NCI-H345 treated with DMSO at 0.1 percent for 48 hours (cell line): Measurements from ENCODE around the gene TBCE.
A peak's percentile ranks its signal among the peaks of the same experiment; 100 is the strongest.

Experiments used
- DNase-seq: peaks from one replicate; lab custom pipeline; 2025; ENCODE audit not compliant: unreplicated experiment; lab: John Stamatoyannopoulos, UW

TBCE gene

GRCh38 chr1:235367000-235367908, at the start of gene TBCE:
Gene TBCE (plus strand): TSS chr1:235367427. CDS start chr1:235380050, 12,623 bp downstream.
- DNase-seq, result peak; percentile 93

- DNase-seq, result no peak
Measured at GRCh38 chr1:235319255-235319654, 48.0 kb upstream of the TBCE start.

- no peak for DNase-seq
Measured at GRCh38 chr1:235320521-235321179, 46.6 kb upstream of the TBCE start.

- no peak for DNase-seq
Measured at GRCh38 chr1:235324296-235324695, 42.9 kb upstream of the TBCE start.

- no peak for DNase-seq
Measured at GRCh38 chr1:235325139-235325538, 42.1 kb upstream of the TBCE start.

GRCh38 chr1:235325854-235326253, 41.4 kb upstream of the TBCE start:
- DNase-seq, result no peak

- DNase-seq, result peak; percentile 100
Measured at GRCh38 chr1:235326719-235327558, 40.3 kb upstream of the TBCE start.

- DNase-seq, result peak; percentile 48
Measured at GRCh38 chr1:235327559-235328270, 39.5 kb upstream of the TBCE start, which contains the start of gene ARID4B. Gene ARID4B (minus strand): TSS chr1:235328179. CDS start chr1:235326919, 1,260 bp downstream.

- peak; percentile 98 for DNase-seq
Measured at GRCh38 chr1:235328271-235329138, 38.7 kb upstream of the TBCE start, which contains the start of gene GGPS1. Gene GGPS1 (plus strand): TSS chr1:235328570. CDS start chr1:235335265, 6,695 bp downstream.

GRCh38 chr1:235329139-235329902, 37.9 kb upstream of the TBCE start:
- DNase-seq, result no peak

GRCh38 chr1:235330918-235331285, 36.3 kb upstream of the TBCE start:
- no peak for DNase-seq

- no peak for DNase-seq
Measured at GRCh38 chr1:235331401-235331800, 35.8 kb upstream of the TBCE start.

GRCh38 chr1:235336903-235337302, 30.3 kb upstream of the TBCE start:
- DNase-seq, result no peak

GRCh38 chr1:235339746-235340145, 27.5 kb upstream of the TBCE start:
- DNase-seq, result no peak

GRCh38 chr1:235341334-235341733, 25.9 kb upstream of the TBCE start:
- DNase-seq, result no peak

- DNase-seq, result no peak
Measured at GRCh38 chr1:235342039-235342438, 25.2 kb upstream of the TBCE start.

- DNase-seq, result no peak
Measured at GRCh38 chr1:235342471-235342870, 24.8 kb upstream of the TBCE start.

- DNase-seq, result no peak
Measured at GRCh38 chr1:235343726-235344125, 23.5 kb upstream of the TBCE start.

GRCh38 chr1:235351441-235351840, 15.8 kb upstream of the TBCE start:
- no peak for DNase-seq
